Neural cell (in vitro differentiated cells): ENCODE data around the gene MICU1. TPM values are rescaled to one million over a fixed set of nuclear protein-coding genes. Genes with fewer than 3 reads are reported as not detected.
"Not testable (repeated sequence)": the region's sequence is repeated elsewhere in the genome, so short reads cannot be mapped to it uniquely, and the experiment has no call there.

Source experiments
- H2AFZ ChIP-seq: fragments of 200-600, 300-800 bp; sonication (generic), shearing (Covaris generic); 2 replicates; pipeline ENCODE4 v1.6.0; 2014; ENCODE audit warnings: low read depth, mild to moderate bottlenecking, antibody characterized with exemption, low read length, moderate library complexity
- H3F3A ChIP-seq: fragments of 200-600 bp; shearing (Covaris generic); 2 replicates; pipeline ENCODE4 v1.6.1; 2016; ENCODE audit warnings: mild to moderate bottlenecking, moderate library complexity, mixed read lengths, antibody characterized with exemption, low read length; ENCODE audit not compliant: insufficient read depth, poor library complexity, severe bottlenecking
- H3K27ac ChIP-seq: fragments of 200-600, 300-800 bp; sonication (generic), shearing (Covaris generic); 2 replicates; pipeline ENCODE4 v1.5.1; 2014; ENCODE audit warnings: mild to moderate bottlenecking, low read length, moderate library complexity
- H3K27me3 ChIP-seq: fragments of 300-800, 200-600 bp; sonication (generic), shearing (Covaris generic); 2 replicates; pipeline ENCODE4 v1.6.0; 2014; ENCODE audit warnings: mild to moderate bottlenecking, low read depth, low read length, moderate library complexity; ENCODE audit not compliant: insufficient read depth
- H3K36me3 ChIP-seq: fragments of 300-800, 200-600 bp; sonication (generic), shearing (Covaris generic); 2 replicates; pipeline ENCODE4 v1.5.1; 2014; ENCODE audit warnings: mild to moderate bottlenecking, antibody characterized with exemption, low read length, moderate library complexity; ENCODE audit not compliant: insufficient read depth
- H3K4me2 ChIP-seq: fragments of 300-800, 200-600 bp; sonication (generic), shearing (Covaris generic); 2 replicates; pipeline ENCODE4 v1.6.0; 2014; ENCODE audit warnings: mild to moderate bottlenecking, low read length
- H3K4me3 ChIP-seq: fragments of 300-800, 200-600 bp; sonication (generic), shearing (Covaris generic); 2 replicates; pipeline ENCODE4 v1.5.1; 2014; ENCODE audit warnings: mild to moderate bottlenecking, low read length, moderate library complexity
- H3K79me2 ChIP-seq: fragments of 200-600 bp; shearing (Covaris generic); replicated peaks from 2 replicates; pipeline ENCODE4 v1.6.0; 2014; ENCODE audit warnings: mild to moderate bottlenecking, low read length, moderate library complexity; ENCODE audit not compliant: insufficient read depth
- H3K9ac ChIP-seq: fragments of 300-800, 200-600 bp; sonication (generic), shearing (Covaris generic); 2 replicates; pipeline ENCODE4 v1.6.1; 2016; ENCODE audit warnings: mild to moderate bottlenecking, low read length, mixed read lengths
- H3K9me2 ChIP-seq: fragments of 200-600 bp; shearing (Covaris generic); 2 replicates; pipeline ENCODE4 v1.6.1; 2016; ENCODE audit warnings: mild to moderate bottlenecking, low read length, mixed read lengths; ENCODE audit not compliant: insufficient read depth
- H3K9me3 ChIP-seq: fragments of 200-600, 300-800 bp; sonication (generic), shearing (Covaris generic); 2 replicates; pipeline ENCODE4 v1.6.1; 2016; ENCODE audit warnings: mild to moderate bottlenecking, mixed run types, low read length, moderate library complexity, mixed read lengths
- H4K20me1 ChIP-seq: fragments of 200-600 bp; shearing (Covaris generic); 2 replicates; pipeline ENCODE4 v1.6.1; 2016; ENCODE audit warnings: mild to moderate bottlenecking, mixed run types; ENCODE audit not compliant: insufficient read depth
- EP300 ChIP-seq: fragments of 450-650 bp; conservative IDR thresholded peaks from 2 replicates; pipeline ENCODE4 v1.6.1; 2014; ENCODE audit warnings: antibody characterized with exemption, mild to moderate bottlenecking, moderate library complexity; ENCODE audit not compliant: poor library complexity, severe bottlenecking
- EZH2 ChIP-seq: fragments of 200-600, 300-800 bp; shearing (Covaris generic), sonication (generic); IDR thresholded peaks from 2 replicates; pipeline ENCODE4 v1.6.1; 2014; ENCODE audit warnings: antibody characterized with exemption, low read length, borderline replicate concordance, mild to moderate bottlenecking; ENCODE audit not compliant: insufficient read depth, poor library complexity, severe bottlenecking
- MXI1 ChIP-seq: fragments of 450-650 bp; conservative IDR thresholded peaks from 2 replicates; pipeline ENCODE4 v1.6.1; 2014; ENCODE audit warnings: antibody characterized with exemption, mild to moderate bottlenecking; ENCODE audit not compliant: poor library complexity, severe bottlenecking
- POLR2AphosphoS5 ChIP-seq: IDR thresholded peaks from 2 replicates; pipeline ENCODE4 v1.6.1; 2012
- RAD21 ChIP-seq: fragments of 450-650 bp; conservative IDR thresholded peaks from 2 replicates; pipeline ENCODE4 v1.6.1; 2014; ENCODE audit warnings: antibody characterized with exemption, mild to moderate bottlenecking, moderate library complexity
- SMC3 ChIP-seq: fragments of 450-650 bp; conservative IDR thresholded peaks from 2 replicates; pipeline ENCODE4 v1.6.1; 2014; ENCODE audit warnings: antibody characterized with exemption, mild to moderate bottlenecking, moderate library complexity; ENCODE audit not compliant: poor library complexity
- TAF1 ChIP-seq: IDR thresholded peaks from 2 replicates; pipeline ENCODE4 v1.6.1; 2012; ENCODE audit warnings: low read depth
- polyA minus RNA-seq: library from RNA; depleted of rRNA, polyadenylated mRNA; stranded (reverse); fragments of >200 nt; gene quantifications from 2 replicates; pipeline ENCODE4 v1.2.3, GENCODE V29; 2014
- polyA plus RNA-seq: library from polyadenylated mRNA; depleted of rRNA; stranded (reverse); fragments of >200 nt; gene quantifications from 2 replicates; pipeline ENCODE4 v1.2.3, GENCODE V29; 2014
- TF ChIP-seq, protein P1 (sequence below): IDR thresholded peaks from 2 replicates; pipeline ENCODE4 v1.6.1; 2012; ENCODE audit warnings: borderline replicate concordance
- TF ChIP-seq, protein P2 (sequence below): fragments of 450-650 bp; IDR thresholded peaks from 2 replicates; pipeline ENCODE4 v1.5.1; 2014; ENCODE audit warnings: antibody characterized with exemption, mild to moderate bottlenecking, moderate library complexity; ENCODE audit not compliant: poor library complexity, severe bottlenecking

Gene MICU1
- 78.3 and 86.0 TPM in 2 replicates for polyA plus RNA-seq
- polyA minus RNA-seq, result 58.7 and 64.7 TPM in 2 replicates

DNA sequence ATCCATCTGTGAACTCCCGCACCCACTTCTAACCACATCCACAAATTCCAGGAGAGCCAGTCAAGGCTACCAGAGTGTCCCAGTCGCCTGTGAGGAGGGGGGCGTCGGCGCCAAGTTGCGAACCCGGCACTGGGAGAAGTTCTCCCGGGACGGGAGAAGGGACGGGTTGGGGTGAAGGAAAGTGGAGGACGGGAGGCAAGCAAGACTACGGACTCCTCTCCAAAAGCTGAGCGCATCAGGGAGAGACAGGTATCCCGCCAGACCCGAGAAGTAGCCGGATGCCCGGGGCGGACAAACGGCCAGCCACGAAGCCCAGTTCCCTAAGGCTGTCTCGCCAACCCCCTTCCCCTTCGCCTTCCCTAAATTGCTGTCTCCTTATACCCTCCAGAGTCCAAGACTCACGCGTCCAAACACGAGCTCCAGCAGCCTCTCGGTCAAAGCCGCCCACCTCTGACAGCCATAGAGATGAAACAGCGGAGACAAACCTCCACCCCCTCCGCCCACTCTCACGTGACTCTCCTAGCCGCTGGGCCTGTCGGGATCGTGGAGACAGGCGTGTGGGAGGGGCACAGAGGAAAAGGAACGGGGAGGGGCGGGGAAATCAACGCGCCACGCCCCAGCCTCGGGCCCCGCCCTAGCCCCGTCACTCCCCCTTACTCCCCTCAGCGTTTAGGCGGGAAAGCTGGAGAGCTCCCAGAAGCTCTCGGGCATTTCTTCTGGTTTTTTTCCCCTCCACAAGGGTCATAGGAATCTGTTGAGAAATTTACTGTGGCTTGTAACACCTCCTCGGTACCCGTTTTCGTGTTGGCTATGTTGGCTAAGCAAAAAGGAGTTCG, at the start of gene MICU1:
TSS of gene MICU1 (minus strand) at position 472 of the 836 bp plus-strand sequence. CDS start 59,286 bp downstream, outside the sequence.
- Histone ChIP-seq H3K9ac (peak within 1 kb of the TSS; percentile 68), H3K4me3 (peak within 1 kb of the TSS; percentile 87), H3F3A (no peaks in the 10 kb centered on the region), H2AFZ (peak within 1 kb of the TSS; percentile 75), H3K36me3 (no peaks in the 10 kb centered on the region), H3K9me3 (no peaks in the 10 kb centered on the region), H3K27ac (peak within 1 kb of the TSS; percentile 30), H4K20me1 (no peaks in the 10 kb centered on the region), H3K27me3 (no peaks in the 10 kb centered on the region), H3K9me2 (no peaks in the 10 kb centered on the region), H3K79me2 (peaks cover 21% of the 10 kb centered on the region), H3K4me2 (peak within 1 kb of the TSS; percentile 69)
- TF ChIP-seq, protein P1, sequence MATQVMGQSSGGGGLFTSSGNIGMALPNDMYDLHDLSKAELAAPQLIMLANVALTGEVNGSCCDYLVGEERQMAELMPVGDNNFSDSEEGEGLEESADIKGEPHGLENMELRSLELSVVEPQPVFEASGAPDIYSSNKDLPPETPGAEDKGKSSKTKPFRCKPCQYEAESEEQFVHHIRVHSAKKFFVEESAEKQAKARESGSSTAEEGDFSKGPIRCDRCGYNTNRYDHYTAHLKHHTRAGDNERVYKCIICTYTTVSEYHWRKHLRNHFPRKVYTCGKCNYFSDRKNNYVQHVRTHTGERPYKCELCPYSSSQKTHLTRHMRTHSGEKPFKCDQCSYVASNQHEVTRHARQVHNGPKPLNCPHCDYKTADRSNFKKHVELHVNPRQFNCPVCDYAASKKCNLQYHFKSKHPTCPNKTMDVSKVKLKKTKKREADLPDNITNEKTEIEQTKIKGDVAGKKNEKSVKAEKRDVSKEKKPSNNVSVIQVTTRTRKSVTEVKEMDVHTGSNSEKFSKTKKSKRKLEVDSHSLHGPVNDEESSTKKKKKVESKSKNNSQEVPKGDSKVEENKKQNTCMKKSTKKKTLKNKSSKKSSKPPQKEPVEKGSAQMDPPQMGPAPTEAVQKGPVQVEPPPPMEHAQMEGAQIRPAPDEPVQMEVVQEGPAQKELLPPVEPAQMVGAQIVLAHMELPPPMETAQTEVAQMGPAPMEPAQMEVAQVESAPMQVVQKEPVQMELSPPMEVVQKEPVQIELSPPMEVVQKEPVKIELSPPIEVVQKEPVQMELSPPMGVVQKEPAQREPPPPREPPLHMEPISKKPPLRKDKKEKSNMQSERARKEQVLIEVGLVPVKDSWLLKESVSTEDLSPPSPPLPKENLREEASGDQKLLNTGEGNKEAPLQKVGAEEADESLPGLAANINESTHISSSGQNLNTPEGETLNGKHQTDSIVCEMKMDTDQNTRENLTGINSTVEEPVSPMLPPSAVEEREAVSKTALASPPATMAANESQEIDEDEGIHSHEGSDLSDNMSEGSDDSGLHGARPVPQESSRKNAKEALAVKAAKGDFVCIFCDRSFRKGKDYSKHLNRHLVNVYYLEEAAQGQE, result no peak
- TF ChIP-seq RAD21 (peak; percentile 36), EZH2 (no peak), MXI1 (peak; percentile 75), POLR2AphosphoS5 (peak; percentile 33), TAF1 (peak; percentile 49), EP300 (no peak), SMC3 (peak; percentile 38)
- TF ChIP-seq, protein P2, sequence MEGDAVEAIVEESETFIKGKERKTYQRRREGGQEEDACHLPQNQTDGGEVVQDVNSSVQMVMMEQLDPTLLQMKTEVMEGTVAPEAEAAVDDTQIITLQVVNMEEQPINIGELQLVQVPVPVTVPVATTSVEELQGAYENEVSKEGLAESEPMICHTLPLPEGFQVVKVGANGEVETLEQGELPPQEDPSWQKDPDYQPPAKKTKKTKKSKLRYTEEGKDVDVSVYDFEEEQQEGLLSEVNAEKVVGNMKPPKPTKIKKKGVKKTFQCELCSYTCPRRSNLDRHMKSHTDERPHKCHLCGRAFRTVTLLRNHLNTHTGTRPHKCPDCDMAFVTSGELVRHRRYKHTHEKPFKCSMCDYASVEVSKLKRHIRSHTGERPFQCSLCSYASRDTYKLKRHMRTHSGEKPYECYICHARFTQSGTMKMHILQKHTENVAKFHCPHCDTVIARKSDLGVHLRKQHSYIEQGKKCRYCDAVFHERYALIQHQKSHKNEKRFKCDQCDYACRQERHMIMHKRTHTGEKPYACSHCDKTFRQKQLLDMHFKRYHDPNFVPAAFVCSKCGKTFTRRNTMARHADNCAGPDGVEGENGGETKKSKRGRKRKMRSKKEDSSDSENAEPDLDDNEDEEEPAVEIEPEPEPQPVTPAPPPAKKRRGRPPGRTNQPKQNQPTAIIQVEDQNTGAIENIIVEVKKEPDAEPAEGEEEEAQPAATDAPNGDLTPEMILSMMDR, result no peak

- not testable (repeated sequence) for H3K27me3 ChIP-seq, H3K36me3 ChIP-seq, H2AFZ ChIP-seq, H3F3A ChIP-seq, H3K9me2 ChIP-seq, H3K9me3 ChIP-seq, H3K27ac ChIP-seq, H3K4me3 ChIP-seq, H4K20me1 ChIP-seq, H3K79me2 ChIP-seq, H3K9ac ChIP-seq, H3K4me2 ChIP-seq
Measured at GRCh38 chr10:72674174-72674573, 48.3 kb upstream of the MICU1 start.
